C4-2B (cell line): ENCODE measurements around the gene WRAP73.

ENCODE experiments used
- ZFX ChIP-seq: fragments of 450-650 bp; IDR thresholded peaks from 2 replicates; pipeline ENCODE4 v1.6.1; 2017
- TF ChIP-seq, protein P1 (sequence below): fragments of 450-650 bp; conservative IDR thresholded peaks from 2 replicates; pipeline ENCODE4 v1.5.1; 2017; ENCODE audit warnings: mild to moderate bottlenecking

DNA sequence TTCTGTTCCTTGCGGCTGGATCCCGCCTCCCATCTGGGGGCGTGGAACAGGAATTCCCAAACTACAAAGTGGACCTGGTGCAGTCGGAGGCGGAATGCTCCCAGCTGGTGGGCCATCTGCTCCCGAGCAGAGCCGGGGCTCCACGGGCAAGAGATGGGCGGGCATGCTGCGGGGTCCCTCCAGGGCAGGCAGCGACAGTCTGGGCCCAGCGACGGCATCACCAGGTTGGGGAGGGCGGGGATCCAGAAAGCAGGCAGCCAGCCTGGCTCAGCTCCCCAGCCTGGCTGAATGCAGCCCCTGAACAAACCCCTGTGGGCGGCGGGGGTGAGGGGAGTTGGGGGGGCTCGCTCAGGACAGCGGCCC is 42.2 kb downstream of the WRAP73 start:
- TF ChIP-seq, protein P1, sequence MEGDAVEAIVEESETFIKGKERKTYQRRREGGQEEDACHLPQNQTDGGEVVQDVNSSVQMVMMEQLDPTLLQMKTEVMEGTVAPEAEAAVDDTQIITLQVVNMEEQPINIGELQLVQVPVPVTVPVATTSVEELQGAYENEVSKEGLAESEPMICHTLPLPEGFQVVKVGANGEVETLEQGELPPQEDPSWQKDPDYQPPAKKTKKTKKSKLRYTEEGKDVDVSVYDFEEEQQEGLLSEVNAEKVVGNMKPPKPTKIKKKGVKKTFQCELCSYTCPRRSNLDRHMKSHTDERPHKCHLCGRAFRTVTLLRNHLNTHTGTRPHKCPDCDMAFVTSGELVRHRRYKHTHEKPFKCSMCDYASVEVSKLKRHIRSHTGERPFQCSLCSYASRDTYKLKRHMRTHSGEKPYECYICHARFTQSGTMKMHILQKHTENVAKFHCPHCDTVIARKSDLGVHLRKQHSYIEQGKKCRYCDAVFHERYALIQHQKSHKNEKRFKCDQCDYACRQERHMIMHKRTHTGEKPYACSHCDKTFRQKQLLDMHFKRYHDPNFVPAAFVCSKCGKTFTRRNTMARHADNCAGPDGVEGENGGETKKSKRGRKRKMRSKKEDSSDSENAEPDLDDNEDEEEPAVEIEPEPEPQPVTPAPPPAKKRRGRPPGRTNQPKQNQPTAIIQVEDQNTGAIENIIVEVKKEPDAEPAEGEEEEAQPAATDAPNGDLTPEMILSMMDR: no peak
- TF ChIP-seq ZFX: no peak
